Urothelium cell line (cell line): ENCODE results near the gene RELL2.
A peak's percentile ranks its signal among the peaks of the same experiment; 100 is the strongest.

Experiments used
- DNase-seq: peaks from one replicate; pipeline ENCODE4 v3.0.0; 2011; ENCODE audit warnings: low spot score, mixed read lengths
- FAIRE-seq: peaks from 2 replicates; lab custom pipeline; 2011; peaks lifted over from hg19 to GRCh38; lab: Jason Lieb, UNC

RELL2 gene

DNA sequence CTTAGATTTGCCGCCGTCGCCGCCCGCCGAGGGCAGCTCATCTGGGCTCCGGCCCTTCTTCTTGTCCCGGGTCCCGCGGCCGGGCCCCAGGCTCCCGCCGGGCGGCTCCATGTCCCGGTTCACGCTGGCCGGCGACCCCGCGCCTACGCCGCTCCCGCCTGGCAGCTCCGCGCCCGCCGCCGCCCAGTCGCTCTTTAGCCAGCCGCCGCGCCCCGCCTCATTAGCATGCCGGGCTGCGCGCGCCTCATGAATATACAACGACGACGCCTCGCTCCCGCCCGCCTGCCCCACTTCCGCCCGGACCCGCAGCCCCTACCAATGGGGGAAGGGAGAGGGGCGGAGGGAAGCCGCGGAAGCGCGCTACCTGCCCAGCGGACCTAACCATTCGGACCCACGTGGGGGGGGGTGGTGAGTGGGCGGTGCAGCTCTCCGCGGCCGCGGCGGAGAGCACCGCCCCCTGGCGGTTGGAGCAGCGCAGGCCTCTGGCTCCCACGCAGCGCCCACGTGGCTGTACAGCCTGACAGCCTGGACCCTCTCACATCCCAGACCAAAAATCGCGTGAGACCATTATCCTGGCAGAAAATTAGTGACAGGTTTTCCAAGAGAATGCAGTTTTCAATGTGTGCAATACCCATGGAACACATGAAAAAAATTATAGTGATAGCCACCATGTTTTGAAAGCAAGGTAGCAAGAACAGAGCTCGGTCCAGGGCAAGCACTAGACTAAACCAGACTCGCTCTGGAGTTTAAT, 17.8 kb upstream of the RELL2 start, which contains the start of gene DIAPH1:
TSS of gene DIAPH1 (minus strand) at position 197 of the 751 bp plus-strand sequence. CDS start at position 111, 86 bp downstream.
- FAIRE-seq: peak; percentile 9
- peak; percentile 92 for DNase-seq

DNA sequence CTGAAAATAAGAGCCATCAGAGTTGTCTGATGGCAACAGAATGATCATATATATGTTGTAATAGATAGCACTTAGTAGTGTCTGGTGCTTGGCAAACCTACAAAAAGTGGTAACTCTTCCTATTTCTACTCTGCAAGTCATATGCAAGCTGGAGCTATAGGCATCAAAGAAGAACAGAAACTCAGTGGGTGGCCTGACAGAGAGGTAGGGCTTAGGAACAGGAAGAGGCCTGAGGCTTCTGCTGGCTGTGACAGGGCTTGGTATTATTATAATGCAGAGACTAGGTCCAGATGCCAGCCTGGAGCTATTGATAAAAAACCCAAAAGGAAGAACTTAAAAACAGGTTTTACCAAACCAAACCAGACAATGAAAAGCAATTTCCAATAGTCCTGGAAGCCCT, 13.6 kb upstream of the RELL2 start:
- no peak for FAIRE-seq
- no peak for DNase-seq

DNA sequence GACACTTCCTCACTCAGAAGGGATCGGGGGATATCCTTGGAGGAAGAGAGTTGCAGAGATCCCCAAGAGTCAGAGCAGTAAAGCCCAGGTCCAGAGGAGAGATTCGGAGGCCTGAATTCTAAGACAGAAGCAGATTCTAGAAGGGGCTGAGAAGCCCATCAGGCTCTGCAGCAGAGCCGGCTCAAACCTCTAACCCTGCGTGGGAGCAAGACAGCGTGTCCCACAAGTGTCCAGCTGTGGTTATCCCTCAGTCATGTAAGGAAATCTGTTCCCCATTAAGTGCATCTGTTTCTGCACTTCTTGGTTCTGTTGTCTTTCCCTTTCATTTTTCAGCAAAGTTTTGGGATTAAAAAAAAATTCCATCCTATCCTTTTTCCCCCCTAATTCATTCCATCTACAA, 13.2 kb upstream of the RELL2 start:
- FAIRE-seq: no peak
- no peak for DNase-seq

DNA sequence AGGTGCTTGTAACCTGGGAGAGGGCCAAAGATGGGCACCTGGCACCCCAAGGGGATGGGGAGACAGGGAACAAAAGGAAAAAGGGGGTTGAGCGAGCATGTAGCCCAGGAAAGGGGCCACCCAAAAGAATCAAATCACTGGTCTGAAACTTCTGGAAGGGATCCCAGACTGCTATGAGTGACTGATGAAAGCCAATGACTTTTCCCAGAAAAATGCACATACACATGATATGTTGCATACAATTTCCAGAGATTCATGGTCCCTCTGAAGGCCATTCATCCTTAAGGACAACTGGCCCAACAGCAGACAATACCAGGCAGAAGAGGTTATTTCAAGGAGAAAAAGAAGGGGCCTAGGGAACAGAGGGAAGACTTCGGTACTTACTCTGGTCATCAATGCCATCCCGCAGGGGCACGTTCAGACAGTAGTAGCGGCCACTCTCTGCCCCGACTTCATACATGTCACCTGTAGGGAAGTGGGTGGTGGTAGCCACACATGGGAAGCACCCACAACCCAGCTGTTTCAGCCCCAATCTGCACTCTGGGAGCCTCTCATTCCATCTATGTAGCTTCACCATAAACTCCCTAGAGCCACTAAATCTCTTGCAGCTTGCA, 8.5 kb upstream of the RELL2 start:
- DNase-seq: no peak
- no peak for FAIRE-seq

DNA sequence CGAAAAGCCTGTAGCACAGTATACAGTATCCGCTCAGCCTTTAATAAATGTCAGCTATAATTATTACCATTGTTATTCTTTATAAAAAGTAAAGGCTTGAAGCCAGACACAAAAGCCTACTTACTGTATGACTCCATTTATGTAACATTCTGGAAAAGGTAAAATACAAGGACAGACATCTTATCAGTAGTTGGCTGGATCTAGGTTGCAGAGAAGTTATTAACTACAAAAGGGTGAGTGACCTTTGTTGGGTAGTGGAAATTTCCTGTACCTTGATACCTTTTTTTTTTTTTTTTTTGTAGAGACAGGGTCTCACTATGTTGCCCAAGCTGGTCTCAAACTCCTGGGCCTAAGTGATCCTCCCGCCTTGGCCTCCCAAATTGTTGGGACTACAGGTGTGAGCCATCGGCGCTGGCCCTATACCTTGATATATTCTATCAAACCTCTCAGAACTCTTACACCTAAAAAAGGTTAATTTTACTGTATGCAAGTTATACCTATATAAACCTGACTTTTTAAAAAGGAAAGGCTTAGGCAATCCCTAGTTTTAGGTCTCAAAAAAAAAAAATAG, 6.1 kb upstream of the RELL2 start:
- no peak for DNase-seq
- FAIRE-seq: no peak

DNA sequence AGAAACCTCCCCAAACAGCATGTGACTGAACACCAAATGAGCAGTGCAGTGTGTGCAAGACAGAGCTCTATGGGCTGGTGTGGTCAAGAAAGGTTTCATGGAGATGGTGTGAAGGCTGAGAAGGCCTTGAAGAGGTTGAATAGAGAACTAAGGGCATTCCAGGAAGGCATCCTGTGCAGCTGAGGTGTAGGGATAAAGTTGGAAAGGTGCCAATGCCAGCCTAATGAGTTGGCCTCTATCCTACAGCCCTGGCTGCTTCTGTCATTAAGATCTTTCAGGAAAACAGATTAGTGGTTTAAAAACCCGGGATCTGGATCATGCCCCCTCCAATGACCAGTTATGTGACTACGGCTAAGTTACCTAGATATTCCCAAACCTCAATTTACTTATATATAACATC, 4.1 kb upstream of the RELL2 start:
- DNase-seq: no peak
- no peak for FAIRE-seq

DNA sequence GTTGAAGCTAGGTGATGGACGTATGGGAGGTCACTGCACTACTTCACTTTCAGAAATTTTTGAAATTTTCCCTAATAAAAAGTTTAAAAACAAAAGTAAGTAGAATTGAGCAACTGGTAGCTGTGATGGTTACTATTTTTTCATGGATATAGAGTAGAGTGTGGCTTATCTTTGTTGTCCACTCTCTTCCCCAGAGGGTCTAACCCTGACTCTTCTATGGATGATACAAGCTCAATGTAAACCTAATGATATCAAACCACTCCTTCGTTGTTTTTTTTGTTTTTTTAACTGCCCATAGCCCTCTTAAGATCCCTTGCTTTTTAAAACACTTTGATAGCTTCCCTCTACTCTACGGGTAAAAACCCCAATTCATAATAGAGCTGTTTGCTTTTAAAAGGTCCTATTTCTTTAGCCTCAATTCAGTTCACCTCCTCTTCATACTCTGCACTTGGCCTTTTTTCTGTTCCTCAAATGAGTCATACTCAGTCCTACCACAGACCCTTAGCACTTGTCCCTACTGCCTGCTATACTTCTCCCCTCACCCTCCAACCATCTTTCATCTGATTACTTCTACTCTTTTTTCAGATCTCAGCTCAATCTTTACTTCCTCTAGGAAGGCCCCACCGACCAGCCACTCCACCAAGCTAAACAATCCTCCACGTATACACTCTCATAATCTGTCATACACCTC, 2.8 kb upstream of the RELL2 start:
- DNase-seq: no peak

DNA sequence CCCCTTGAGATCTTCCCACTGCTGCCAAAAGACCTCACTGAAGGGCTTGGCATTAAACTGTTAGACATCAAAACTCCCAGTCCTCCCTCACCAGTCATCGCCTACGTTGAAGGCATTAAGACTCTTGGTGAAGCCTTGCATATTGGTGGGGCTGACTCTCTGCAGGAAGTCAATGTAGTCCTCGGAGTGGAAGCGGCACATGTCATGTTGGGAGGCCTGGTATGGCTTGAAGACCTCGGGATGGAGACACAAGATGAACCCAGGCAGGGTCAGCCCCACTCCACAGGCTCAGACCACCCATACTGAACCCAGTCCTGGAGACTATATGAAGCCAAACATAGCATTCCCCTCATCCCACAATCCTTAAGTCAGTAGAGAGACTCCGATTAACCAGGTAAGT, 2.1 kb upstream of the RELL2 start:
- DNase-seq: no peak
- FAIRE-seq: no peak

More for the DNA sequence above, 2.8 kb upstream of the RELL2 start:
- no peak for FAIRE-seq

DNA sequence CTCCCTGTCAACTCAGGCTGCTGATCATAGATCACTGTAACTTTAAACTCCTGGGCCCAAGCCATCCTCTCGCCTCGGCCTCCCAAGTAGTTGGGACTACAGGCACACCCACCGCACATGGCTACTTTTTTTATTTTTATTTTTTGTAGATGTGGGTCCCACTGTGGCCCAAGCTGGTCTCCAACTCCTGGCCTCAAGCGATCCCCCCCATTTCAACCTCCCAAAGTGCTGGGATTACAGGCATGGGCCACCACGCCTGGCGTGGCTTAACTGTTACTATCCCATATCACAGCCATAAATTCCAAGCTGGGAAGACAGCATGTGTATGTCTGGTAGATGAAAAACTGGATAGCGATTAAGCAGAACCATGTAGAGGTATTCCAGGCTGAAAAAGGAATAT, 1.2 kb upstream of the RELL2 start:
- FAIRE-seq: no peak
- DNase-seq: no peak

DNA sequence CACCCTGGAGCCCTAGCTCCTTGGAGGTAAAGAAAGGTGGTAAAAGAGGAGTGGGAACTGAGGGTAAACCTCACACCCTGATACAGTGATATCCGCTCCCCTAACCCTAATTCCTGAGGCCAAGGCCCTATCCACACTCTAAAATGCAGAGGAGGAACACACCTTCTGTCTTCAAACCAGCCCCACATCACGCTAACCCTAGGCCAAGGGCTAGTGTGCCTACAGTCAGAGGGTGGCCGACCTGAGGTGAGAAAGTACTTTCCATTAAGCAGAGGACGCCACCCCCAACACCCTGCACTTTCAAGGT, 738 bp upstream of the RELL2 start:
- no peak for FAIRE-seq
- no peak for DNase-seq

DNA sequence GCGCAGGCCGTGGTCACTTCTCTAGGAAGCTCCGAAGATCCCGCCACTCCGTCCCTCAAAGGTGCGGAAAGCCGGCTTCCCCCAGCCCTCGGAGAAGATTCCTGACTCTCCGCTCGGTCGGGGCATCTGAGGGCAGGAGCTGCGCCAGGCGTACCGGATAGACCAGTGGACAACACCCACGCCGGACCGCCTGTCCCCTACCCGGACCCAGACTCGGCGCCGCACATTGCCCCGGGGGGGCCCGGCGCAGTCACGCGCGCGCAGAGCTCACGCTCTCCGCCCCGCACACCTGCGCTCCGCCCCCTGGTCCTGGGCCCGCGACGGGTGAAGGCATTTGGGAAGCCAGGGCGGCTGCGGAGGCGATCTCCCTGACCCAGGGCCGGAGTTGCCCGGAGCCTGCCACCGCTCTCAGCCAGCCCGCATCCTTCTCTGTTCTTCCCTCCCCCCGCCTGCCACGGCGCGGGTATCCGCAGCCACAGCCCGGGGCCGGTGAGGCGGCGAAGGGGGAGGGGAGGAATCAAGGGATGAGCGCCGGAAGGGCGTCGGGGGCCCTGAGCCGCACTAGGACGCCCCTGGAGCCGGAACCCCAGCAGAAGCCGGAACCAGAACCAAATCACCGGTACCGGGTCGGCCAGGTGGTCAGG, 448 bp downstream of the RELL2 start:
- FAIRE-seq: no peak
- peak; percentile 16 for DNase-seq

DNA sequence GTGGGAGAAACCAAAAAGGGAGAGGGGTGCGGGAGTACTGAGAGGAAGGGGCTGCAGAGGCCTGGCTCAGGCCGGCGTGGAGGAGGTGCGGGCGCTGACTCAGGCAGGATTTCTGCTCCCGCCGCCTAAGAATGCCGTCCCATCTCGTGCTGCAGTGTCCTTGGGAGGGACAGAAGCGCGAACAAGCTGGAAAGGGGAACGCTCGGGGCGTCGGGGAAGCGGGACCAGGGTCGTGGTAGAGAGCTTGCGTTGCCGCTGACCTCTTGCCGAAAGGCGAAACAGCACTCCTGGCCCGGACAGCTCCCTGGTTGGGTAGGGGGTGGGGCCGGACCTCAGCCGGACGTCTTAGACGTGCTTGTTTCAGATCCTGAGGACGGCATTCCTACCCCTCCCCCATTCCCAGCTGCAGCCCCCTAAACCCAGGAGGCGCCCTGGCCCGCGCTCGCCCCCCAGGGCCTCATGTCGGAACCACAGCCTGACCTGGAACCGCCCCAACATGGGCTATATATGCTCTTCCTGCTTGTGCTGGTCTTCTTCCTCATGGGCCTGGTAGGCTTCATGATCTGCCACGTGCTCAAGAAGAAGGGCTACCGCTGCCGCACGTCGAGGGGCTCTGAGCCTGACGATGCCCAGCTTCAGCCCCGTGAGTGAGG, 1.1 kb downstream of the RELL2 start:
- DNase-seq (peak; percentile 54), FAIRE-seq (no peak)

DNA sequence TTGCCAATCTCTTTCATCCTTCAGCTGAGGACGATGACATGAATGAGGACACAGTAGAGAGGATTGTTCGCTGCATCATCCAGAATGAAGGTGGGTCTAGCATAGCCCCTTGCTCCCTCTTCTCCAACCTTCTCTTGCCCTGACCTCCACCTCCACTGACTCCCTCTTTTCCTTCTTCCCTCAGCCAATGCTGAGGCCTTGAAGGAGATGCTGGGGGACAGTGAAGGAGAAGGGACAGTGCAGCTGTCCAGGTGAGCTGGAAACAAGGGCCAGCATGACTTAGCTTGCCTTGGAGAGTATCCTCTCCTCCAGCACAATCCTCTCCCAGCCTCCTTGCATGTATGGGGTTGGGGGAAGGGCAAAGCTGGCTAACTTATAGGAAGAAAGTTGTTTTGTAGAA, 2.0 kb downstream of the RELL2 start:
- FAIRE-seq (no peak), DNase-seq (no peak)

DNA sequence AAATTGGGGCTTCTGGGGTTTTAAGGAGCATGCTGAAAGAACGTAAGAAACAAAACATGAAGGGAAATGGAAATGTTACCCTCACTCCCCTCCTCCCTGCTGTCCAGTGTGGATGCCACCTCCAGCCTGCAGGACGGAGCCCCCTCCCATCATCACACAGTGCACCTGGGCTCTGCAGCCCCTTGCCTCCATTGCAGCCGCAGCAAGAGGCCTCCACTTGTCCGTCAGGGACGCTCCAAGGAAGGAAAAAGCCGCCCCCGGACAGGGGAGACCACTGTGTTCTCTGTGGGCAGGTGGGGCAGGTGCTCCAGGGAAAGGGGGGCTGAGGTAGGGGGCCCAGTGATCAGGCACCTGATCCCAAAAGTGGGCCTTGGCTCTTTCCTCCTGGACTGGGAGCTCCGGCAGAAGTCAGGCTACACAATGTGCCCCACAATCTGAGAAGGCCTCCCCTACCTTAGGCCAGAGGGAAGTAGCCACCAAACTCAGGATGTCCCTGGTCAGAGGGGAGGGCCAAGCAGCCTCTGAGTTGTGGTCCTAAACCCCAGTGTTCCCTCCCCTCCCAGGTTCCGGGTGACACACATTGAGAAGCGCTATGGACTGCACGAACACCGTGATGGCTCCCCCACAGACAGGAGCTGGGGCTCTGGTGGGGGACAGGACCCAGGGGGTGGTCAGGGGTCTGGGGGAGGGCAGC, 2.7 kb downstream of the RELL2 start:
- no peak for FAIRE-seq

DNA sequence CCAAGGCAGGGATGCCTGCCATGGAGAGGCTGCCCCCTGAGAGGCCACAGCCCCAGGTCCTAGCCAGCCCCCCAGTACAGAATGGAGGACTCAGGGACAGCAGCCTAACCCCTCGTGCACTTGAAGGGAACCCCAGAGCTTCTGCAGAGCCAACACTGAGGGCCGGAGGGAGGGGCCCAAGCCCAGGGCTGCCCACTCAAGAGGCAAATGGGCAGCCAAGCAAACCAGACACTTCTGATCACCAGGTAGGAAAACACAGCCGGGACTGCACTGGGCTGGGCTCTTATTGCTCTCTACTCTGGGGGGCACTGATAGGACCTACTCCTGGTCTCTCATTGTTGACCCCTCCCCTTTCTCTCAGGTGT, 3.2 kb downstream of the RELL2 start:
- no peak for DNase-seq
- no peak for FAIRE-seq

More for the DNA sequence above, 2.7 kb downstream of the RELL2 start:
- DNase-seq: no peak

DNA sequence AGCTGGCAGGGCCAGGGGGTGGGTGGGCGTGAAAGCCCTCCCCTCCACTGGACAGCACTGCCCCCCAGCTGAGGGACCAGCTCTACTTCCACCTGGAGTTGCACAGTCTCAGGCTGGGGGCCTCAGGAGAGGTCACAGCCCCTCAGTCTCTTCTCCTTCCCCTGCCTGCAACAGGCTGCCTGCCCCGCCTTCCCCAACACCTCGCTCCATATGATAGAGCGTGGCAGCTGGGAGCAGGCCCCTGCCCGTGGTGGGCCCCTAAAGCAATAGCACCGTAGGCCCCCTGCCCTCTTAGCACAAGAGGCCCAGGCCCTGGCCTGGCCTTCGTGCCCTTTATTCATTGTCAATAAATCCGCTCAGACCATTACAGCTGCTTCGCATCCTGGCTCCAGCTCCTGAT, 3.9 kb downstream of the RELL2 start:
- FAIRE-seq: no peak

DNA sequence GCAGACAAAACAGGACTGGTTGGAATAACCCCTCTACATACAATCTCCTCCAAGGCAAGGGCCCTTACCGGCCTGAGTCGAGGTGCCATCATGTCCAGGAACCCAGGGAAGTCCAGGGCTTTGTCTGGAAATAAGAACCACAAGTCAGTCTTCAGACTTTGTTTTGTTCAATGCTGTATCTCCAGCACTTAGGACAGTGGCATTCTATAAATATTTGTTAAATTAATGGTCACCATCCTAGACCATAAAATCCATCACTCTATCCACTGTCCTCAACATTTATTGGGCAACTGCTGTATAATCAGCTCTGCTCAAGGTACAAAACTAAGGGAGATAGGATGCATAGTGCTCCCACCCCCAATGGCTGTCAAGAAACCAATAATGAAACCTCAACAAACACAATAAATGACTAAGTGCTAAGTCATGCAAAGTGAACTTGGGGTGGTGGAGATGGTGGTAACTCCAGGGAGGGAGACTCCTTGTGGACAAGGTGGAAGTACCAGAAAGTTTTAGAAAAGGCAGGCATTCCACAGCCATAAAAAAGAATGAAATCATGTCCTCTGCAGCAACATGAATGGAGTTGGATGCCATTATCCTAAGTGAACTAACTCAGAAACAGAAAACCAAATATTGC, 5.0 kb downstream of the RELL2 start:
- no peak for FAIRE-seq
- peak; percentile 63 for DNase-seq

More for the DNA sequence above, 3.9 kb downstream of the RELL2 start:
- no peak for DNase-seq

DNA sequence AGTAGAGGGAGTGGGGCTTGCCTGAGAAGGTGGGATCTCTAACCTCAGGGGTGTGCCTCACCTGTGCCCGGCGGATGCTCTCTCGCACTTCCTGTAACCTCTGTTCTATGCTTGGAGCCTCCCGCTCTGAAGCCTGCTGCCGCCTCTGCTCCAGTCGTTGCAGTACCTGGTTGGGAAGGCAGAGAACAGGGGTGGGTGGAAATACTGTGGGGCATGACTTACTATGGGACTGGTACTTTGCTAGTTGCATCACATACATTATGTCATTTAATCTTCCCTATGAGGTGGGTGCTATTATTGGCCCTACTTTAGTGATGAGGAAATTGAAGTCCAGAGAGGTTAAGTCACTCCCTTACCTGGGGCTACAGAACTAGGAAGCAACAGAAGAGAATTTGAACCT, 9.2 kb downstream of the RELL2 start:
- FAIRE-seq (no peak), DNase-seq (no peak)

DNA sequence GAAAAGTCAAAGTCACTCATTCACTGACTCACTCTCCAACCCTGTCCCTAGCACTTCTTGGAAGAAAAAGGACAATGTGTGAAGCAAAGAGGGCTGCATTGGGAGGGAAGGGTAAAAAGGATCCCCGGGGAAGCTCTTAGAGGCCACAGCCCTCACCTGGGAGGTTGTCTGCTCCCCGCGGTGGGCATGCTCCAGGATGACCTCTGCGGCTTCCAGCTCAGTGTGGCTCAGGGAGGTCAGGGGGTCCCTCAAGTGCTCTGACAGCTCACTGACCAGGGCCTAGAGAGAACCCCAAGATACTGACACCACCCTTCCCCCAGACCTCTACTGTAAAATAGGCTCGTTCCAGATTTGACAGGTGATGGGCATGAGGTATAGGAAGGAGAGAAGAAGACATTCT, 10.4 kb downstream of the RELL2 start:
- FAIRE-seq (no peak), DNase-seq (no peak)

DNA sequence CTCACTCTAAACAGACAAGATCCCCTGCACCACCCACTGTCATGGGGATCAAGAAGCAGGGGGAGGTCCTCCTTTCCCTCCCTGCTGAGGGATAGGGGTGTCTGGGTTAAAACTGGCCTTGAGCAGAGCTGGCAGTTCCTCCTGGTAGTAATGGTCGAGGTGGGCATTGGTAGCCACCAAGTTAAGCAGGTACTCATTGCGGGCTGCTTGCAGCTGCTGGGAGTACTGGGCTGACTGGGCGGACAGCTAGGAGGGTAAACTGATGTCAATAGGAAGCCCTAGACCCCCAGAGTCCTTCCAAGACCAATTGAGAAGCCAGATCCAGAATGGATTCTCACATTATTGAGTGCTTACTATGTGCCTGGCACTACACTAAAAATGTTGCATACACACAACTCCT, 11.1 kb downstream of the RELL2 start:
- FAIRE-seq (no peak), DNase-seq (no peak)
